ENCODE measurements around the gene CTXND1. TPM values are rescaled to one million over a fixed set of nuclear protein-coding genes. Genes with fewer than 3 reads are reported as not detected.

CTXND1 gene
- total and polyA plus RNA-seq, 2 experiments from 2014 or later = 0.05 TPM; not detected in 1

GRCh38 chr15:80216911-80217310 is 35.1 kb downstream of the CTXND1 start:
- Histone ChIP-seq H3F3A (replicated peaks; ENCODE audit: low read depth) (no peaks in the 10 kb centered on the region), H3K4me3 (no peak overlapping the region), H3K27me3 (ENCODE audit: insufficient read depth) (no peaks in the 10 kb centered on the region), H3K4me2 (no peak overlapping the region), H3K27ac (ENCODE audit: low read depth) (no peak overlapping the region), H3K36me3 (ENCODE audit: insufficient read depth) (no peaks in the 10 kb centered on the region), H3K9me2 (ENCODE audit: insufficient read depth) (peaks cover 13% of the 10 kb centered on the region), H4K20me1 (replicated peaks; ENCODE audit: insufficient read depth) (no peaks in the 10 kb centered on the region), H2AFZ (no peak overlapping the region), H3K4me1 (ENCODE audit: insufficient read depth) (no peaks in the 10 kb centered on the region), H3K79me2 (replicated peaks; ENCODE audit: insufficient read depth) (no peaks in the 10 kb centered on the region)
- Mint-ChIP-seq H3K36me3 (ENCODE audit: low read depth) (no peaks in the 10 kb centered on the region), H3K27me3 (ENCODE audit: insufficient read depth, low read depth, poor library complexity) (peaks cover 4% of the 10 kb centered on the region), H3K9me3 (peaks cover 5% of the 10 kb centered on the region; the same call in 1 of the 3 replicates), H3K27ac (no peak overlapping the region), H3K4me1 (no peaks in the 10 kb centered on the region), H3K4me3 (no peak overlapping the region)
- no peak for ATAC-seq
- DNase-seq (ENCODE audit: low spot score) = no peak
- TF ChIP-seq ZNF462 (CRISPR knock-in tag; IDR thresholded peaks at IDR 0.05) (no peak), POLR2AphosphoS5 (IDR thresholded peaks at IDR 0.05; ENCODE audit: low read depth) (no peak), JUNB (IDR thresholded peaks at IDR 0.05; ENCODE audit: unreplicated experiment) (no peak), ZNF114 (CRISPR knock-in tag; IDR thresholded peaks at IDR 0.05) (no peak), STAT1 (IDR thresholded peaks at IDR 0.05; ENCODE audit: unreplicated experiment) (no peak)
- TF ChIP-seq, protein P1, sequence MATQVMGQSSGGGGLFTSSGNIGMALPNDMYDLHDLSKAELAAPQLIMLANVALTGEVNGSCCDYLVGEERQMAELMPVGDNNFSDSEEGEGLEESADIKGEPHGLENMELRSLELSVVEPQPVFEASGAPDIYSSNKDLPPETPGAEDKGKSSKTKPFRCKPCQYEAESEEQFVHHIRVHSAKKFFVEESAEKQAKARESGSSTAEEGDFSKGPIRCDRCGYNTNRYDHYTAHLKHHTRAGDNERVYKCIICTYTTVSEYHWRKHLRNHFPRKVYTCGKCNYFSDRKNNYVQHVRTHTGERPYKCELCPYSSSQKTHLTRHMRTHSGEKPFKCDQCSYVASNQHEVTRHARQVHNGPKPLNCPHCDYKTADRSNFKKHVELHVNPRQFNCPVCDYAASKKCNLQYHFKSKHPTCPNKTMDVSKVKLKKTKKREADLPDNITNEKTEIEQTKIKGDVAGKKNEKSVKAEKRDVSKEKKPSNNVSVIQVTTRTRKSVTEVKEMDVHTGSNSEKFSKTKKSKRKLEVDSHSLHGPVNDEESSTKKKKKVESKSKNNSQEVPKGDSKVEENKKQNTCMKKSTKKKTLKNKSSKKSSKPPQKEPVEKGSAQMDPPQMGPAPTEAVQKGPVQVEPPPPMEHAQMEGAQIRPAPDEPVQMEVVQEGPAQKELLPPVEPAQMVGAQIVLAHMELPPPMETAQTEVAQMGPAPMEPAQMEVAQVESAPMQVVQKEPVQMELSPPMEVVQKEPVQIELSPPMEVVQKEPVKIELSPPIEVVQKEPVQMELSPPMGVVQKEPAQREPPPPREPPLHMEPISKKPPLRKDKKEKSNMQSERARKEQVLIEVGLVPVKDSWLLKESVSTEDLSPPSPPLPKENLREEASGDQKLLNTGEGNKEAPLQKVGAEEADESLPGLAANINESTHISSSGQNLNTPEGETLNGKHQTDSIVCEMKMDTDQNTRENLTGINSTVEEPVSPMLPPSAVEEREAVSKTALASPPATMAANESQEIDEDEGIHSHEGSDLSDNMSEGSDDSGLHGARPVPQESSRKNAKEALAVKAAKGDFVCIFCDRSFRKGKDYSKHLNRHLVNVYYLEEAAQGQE (IDR thresholded peaks at IDR 0.05; ENCODE audit: unreplicated experiment) = no peak

Measured in GM23338 (cell line).